Erythroblast (primary cell): ENCODE results near the gene GRIK5.

ENCODE experiments used
- GATA1 ChIP-seq: IDR thresholded peaks from 2 replicates; pipeline ENCODE4 v1.6.1; 2011; ENCODE audit warnings: low read depth, mild to moderate bottlenecking, control low read depth, low read length, moderate library complexity
- POLR2A ChIP-seq: IDR thresholded peaks from 2 replicates; pipeline ENCODE4 v1.6.1; 2011; ENCODE audit warnings: mild to moderate bottlenecking, low read length

DNA sequence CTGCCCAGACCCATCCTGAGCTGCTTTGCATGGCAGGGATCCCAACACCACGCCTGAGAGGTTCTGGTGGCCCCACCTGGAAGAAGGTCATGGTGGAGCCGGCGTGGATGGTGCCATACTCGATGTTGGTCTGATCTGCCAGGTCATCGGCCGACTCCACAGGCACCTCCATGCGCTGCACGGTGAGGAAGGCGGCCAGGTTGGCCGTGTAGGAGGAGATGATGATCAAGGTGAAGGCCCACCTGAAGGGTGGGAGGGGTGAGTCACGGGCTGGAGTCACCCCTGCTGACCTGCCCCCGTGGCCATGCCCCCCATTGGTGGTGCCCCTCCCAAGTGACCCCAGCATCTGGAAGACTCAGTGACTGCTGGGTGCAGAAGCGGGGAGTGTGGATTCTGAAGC is 63.4 kb downstream of the GRIK5 start:
- no peak for TF ChIP-seq POLR2A
- no peak for TF ChIP-seq GATA1
